Measurements from ENCODE around the gene RXRA. TPM values are rescaled to one million over a fixed set of nuclear protein-coding genes. Genes with fewer than 3 reads are reported as not detected.

RXRA gene
- total RNA-seq, 1 donor from 2014 or later = 16.8 TPM

GRCh38 chr9:134423749-134424148 lies 97.5 kb downstream of the RXRA start:
- Histone ChIP-seq H3K36me3 (ENCODE audit: control insufficient read depth, insufficient read depth, low read length) (peaks cover 45% of the 10 kb centered on the region), H3K4me3 (ENCODE audit: low read depth, low read length) (no peak overlapping the region), H3K27me3 (ENCODE audit: control insufficient read depth, insufficient read depth, low read length) (no peaks in the 10 kb centered on the region)
- no peak for TF ChIP-seq CTCF (IDR thresholded peaks at IDR 0.05; ENCODE audit: insufficient read depth, low read length, severe bottlenecking)
- DNase-seq (ENCODE audit: low read depth) (no peak), FAIRE-seq (no peak)

GRCh38 chr9:134424818-134425217 lies 98.6 kb downstream of the RXRA start:
- TF ChIP-seq CTCF (IDR thresholded peaks at IDR 0.05; ENCODE audit: insufficient read depth, low read length, severe bottlenecking) = no peak
- H3K4me3 ChIP-seq (ENCODE audit: low read depth, low read length) = no peak overlapping the region
- no peak for FAIRE-seq
- no peaks in the 10 kb centered on the region for H3K27me3 ChIP-seq (ENCODE audit: control insufficient read depth, insufficient read depth, low read length)
- peaks cover 45% of the 10 kb centered on the region for H3K36me3 ChIP-seq (ENCODE audit: control insufficient read depth, insufficient read depth, low read length)
- no peak for DNase-seq (ENCODE audit: low read depth)

GRCh38 chr9:134425401-134425800 lies 99.1 kb downstream of the RXRA start:
- FAIRE-seq (no peak), DNase-seq (ENCODE audit: low read depth) (no peak)
- no peak for TF ChIP-seq CTCF (IDR thresholded peaks at IDR 0.05; ENCODE audit: insufficient read depth, low read length, severe bottlenecking)
- H3K4me3 ChIP-seq (ENCODE audit: low read depth, low read length) = no peak overlapping the region
- peaks cover 42% of the 10 kb centered on the region for H3K36me3 ChIP-seq (ENCODE audit: control insufficient read depth, insufficient read depth, low read length)
- H3K27me3 ChIP-seq (ENCODE audit: control insufficient read depth, insufficient read depth, low read length) = no peaks in the 10 kb centered on the region

- FAIRE-seq (no peak), DNase-seq (ENCODE audit: low read depth) (no peak)
- Histone ChIP-seq H3K27me3 (ENCODE audit: control insufficient read depth, insufficient read depth, low read length) (no peaks in the 10 kb centered on the region), H3K36me3 (ENCODE audit: control insufficient read depth, insufficient read depth, low read length) (peaks cover 40% of the 10 kb centered on the region), H3K4me3 (ENCODE audit: low read depth, low read length) (no peak overlapping the region)
- no peak for TF ChIP-seq CTCF (IDR thresholded peaks at IDR 0.05; ENCODE audit: insufficient read depth, low read length, severe bottlenecking)
Observed at GRCh38 chr9:134425812-134426211, 99.6 kb downstream of the RXRA start.

GRCh38 chr9:134426436-134426835 lies 100.2 kb downstream of the RXRA start:
- Histone ChIP-seq H3K27me3 (ENCODE audit: control insufficient read depth, insufficient read depth, low read length) (no peaks in the 10 kb centered on the region), H3K36me3 (ENCODE audit: control insufficient read depth, insufficient read depth, low read length) (peaks cover 35% of the 10 kb centered on the region), H3K4me3 (ENCODE audit: low read depth, low read length) (no peak overlapping the region)
- DNase-seq (ENCODE audit: low read depth) = no peak
- FAIRE-seq = no peak
- TF ChIP-seq CTCF (IDR thresholded peaks at IDR 0.05; ENCODE audit: insufficient read depth, low read length, severe bottlenecking) = no peak

- TF ChIP-seq CTCF (IDR thresholded peaks at IDR 0.05; ENCODE audit: insufficient read depth, low read length, severe bottlenecking) = no peak
- no peak for FAIRE-seq
- Histone ChIP-seq H3K36me3 (ENCODE audit: control insufficient read depth, insufficient read depth, low read length) (peaks cover 31% of the 10 kb centered on the region), H3K27me3 (ENCODE audit: control insufficient read depth, insufficient read depth, low read length) (no peaks in the 10 kb centered on the region), H3K4me3 (ENCODE audit: low read depth, low read length) (no peak overlapping the region)
- no peak for DNase-seq (ENCODE audit: low read depth)
Observed at GRCh38 chr9:134427153-134427782, 101.0 kb downstream of the RXRA start.

All from bronchial epithelial cell (primary cell).